SK-MEL-5 (cell line): ENCODE data around the gene APOB. TPM values are rescaled to one million over a fixed set of nuclear protein-coding genes. Genes with fewer than 3 reads are reported as not detected.

Experiments used
- total RNA-seq: library from RNA; depleted of rRNA; stranded (reverse); fragments of >200 nt; shearing (Covaris generic); gene quantifications from 2 replicates; pipeline ENCODE4 v1.2.3, GENCODE V29; 2014; rRNA removed

APOB gene
- total RNA-seq, 1 experiment from 2014 or later, result not detected

Other genes with a start within 250 kb of the APOB start
- 42.4 and 43.7 TPM in 2 replicates for gene LDAH, start 221.0 kb downstream of the APOB start, total RNA-seq
- gene TDRD15, start 79.9 kb upstream of the APOB start, total RNA-seq, result 0.03 and 0.16 TPM in 2 replicates